Trophoblast cell (in vitro differentiated cells and primary cell): ENCODE data around the gene PRKCB.

Source experiments
- DNase-seq, 2 donors: peaks; one replicate each; pipeline ENCODE4 v3.0.0-alpha.2; 2016
- H2AFZ ChIP-seq: 2 replicates; pipeline ENCODE4 v1.6.1; 2013; ENCODE audit warnings: low read length, moderate library complexity, mild to moderate bottlenecking; ENCODE audit not compliant: insufficient read depth, poor library complexity
- H2AK5ac ChIP-seq: 2 replicates; pipeline ENCODE4 v1.6.1; 2013; ENCODE audit warnings: mild to moderate bottlenecking, low read length
- H2BK120ac ChIP-seq: 2 replicates; pipeline ENCODE4 v1.6.1; 2013; ENCODE audit warnings: low read length, mild to moderate bottlenecking, moderate library complexity; ENCODE audit not compliant: insufficient read depth, poor library complexity
- H2BK12ac ChIP-seq: 2 replicates; pipeline ENCODE4 v1.6.1; 2013; ENCODE audit warnings: mild to moderate bottlenecking, low read length, moderate library complexity
- H2BK5ac ChIP-seq: 2 replicates; pipeline ENCODE4 v1.6.1; 2013; ENCODE audit warnings: low read length, low read depth, moderate library complexity, mild to moderate bottlenecking; ENCODE audit not compliant: poor library complexity
- H3K14ac ChIP-seq: 2 replicates; pipeline ENCODE4 v1.6.1; 2013; ENCODE audit warnings: mild to moderate bottlenecking, low read length
- H3K18ac ChIP-seq: 2 replicates; pipeline ENCODE4 v1.6.1; 2013; ENCODE audit warnings: mild to moderate bottlenecking, low read length
- H3K23ac ChIP-seq: 2 replicates; pipeline ENCODE4 v1.6.1; 2013; ENCODE audit warnings: low read length
- H3K27ac ChIP-seq: 2 replicates; pipeline ENCODE4 v1.5.1; 2013; ENCODE audit warnings: low read depth, mild to moderate bottlenecking, inconsistent platforms, low read length, moderate library complexity
- H3K27me3 ChIP-seq: 2 replicates; pipeline ENCODE4 v1.6.1; 2013; ENCODE audit warnings: inconsistent platforms, mild to moderate bottlenecking, low read length, moderate library complexity; ENCODE audit not compliant: insufficient read depth
- H3K36me3 ChIP-seq, 2 experiments: 1 replicate in 1 of 2; 2 replicates in 1 of 2; pipeline ENCODE4 v1.6.1; 2013; ENCODE audit warnings: low read length in 2 of 2, mild to moderate bottlenecking in 2 of 2, moderate library complexity in 1 of 2; ENCODE audit not compliant: insufficient read depth in 2 of 2, control insufficient read depth in 1 of 2
- H3K4ac ChIP-seq: 2 replicates; pipeline ENCODE4 v1.6.1; 2013; ENCODE audit warnings: low read depth, mild to moderate bottlenecking, low read length, moderate library complexity
- H3K4me1 ChIP-seq, 2 experiments: 1 replicate in 1 of 2; 2 replicates in 1 of 2; pipeline ENCODE4 v1.6.1; 2013; ENCODE audit warnings: low read length in 2 of 2, mild to moderate bottlenecking in 2 of 2, moderate library complexity in 1 of 2; ENCODE audit not compliant: insufficient read depth in 2 of 2, control insufficient read depth in 1 of 2
- H3K4me2 ChIP-seq: 2 replicates; pipeline ENCODE4 v1.6.1; 2013; ENCODE audit warnings: inconsistent platforms, mild to moderate bottlenecking, low read length, moderate library complexity
- H3K4me3 ChIP-seq: 2 replicates; pipeline ENCODE4 v1.5.1; 2013; ENCODE audit warnings: mild to moderate bottlenecking, low read depth, low read length, inconsistent platforms
- H3K79me1 ChIP-seq: one replicate; pipeline ENCODE4 v1.6.1; 2013; ENCODE audit warnings: low read length
- H3K79me2 ChIP-seq: 2 replicates; pipeline ENCODE4 v1.6.1; 2013; ENCODE audit warnings: low read length, mild to moderate bottlenecking; ENCODE audit not compliant: control insufficient read depth, insufficient read depth, poor library complexity
- H3K9ac ChIP-seq: 2 replicates; pipeline ENCODE4 v1.6.1; 2013; ENCODE audit warnings: mild to moderate bottlenecking, low read length
- H3K9me3 ChIP-seq: 2 replicates; pipeline ENCODE4 v1.6.1; 2013; ENCODE audit warnings: low read depth, mild to moderate bottlenecking, control low read depth, inconsistent platforms, low read length; ENCODE audit not compliant: insufficient read depth
- H4K12ac ChIP-seq: 2 replicates; pipeline ENCODE4 v1.6.1; 2013; ENCODE audit warnings: low read depth, mild to moderate bottlenecking, low read length, moderate library complexity
- H4K8ac ChIP-seq: 2 replicates; pipeline ENCODE4 v1.6.1; 2013; ENCODE audit warnings: low read depth, mild to moderate bottlenecking, low read length, moderate library complexity
- H4K91ac ChIP-seq: one replicate; pipeline ENCODE4 v1.6.1; 2013; ENCODE audit warnings: low read depth, mild to moderate bottlenecking, low read length, moderate library complexity
- WGBS: extraction: QIAGEN DNeasy Blood & Tissue Kit; methylation state at CpG from one replicate; pipeline ENCODE4 v1.1.7; 2013; ENCODE audit warnings: missing lambda C conversion rate; ENCODE audit not compliant: insufficient read length, insufficient coverage; ENCODE audit errors: extremely low coverage; 5-methylcytosine and 5-hydroxymethylcytosine counted together

PRKCB gene

DNA sequence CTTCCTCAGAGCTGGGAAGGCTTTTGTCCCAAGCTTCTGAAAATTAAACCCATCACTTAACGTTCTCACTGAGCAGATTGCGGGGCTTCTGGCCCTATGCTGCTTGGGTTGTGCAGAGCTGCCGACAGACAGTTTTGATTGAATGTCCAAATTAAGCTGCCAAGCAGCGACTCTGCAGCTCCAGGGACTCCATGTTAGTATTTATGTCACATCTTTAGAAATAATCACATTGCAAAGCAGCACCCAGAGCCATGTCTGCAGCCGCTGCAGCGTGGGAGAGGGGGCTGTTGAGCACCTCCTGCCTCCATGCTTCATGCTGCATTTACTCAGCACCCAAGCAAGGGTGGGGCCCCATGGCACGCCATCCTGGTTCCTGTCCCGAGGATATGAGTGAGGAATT is 242.2 kb downstream of the PRKCB start:
- Histone ChIP-seq H2BK12ac (peak overlapping the region; percentile 78), H2BK5ac (peak overlapping the region; percentile 22), H3K9ac (no peak overlapping the region), H2AFZ (no peak overlapping the region), H3K4me3 (no peak overlapping the region), H3K36me3 (no peaks in the 10 kb centered on the region), H3K18ac (peak overlapping the region; percentile 30), H3K23ac (no peak overlapping the region), H3K4ac (no peak overlapping the region), H3K27ac (no peak overlapping the region), H3K27me3 (no peaks in the 10 kb centered on the region), H3K9me3 (no peaks in the 10 kb centered on the region), H3K79me2 (no peaks in the 10 kb centered on the region), H4K8ac (no peak overlapping the region), H4K91ac (peak overlapping the region; percentile 32), H4K12ac (no peak overlapping the region), H2AK5ac (no peak overlapping the region), H3K79me1 (peaks cover 7% of the 10 kb centered on the region), H2BK120ac (peak overlapping the region; percentile 27), H3K4me2 (no peak overlapping the region), H3K14ac (no peak overlapping the region), H3K4me1 (peaks cover 13 to 21% of the 10 kb centered on the region in 2 experiments)
- no peak for DNase-seq
- WGBS: no CpG with 5 or more reads among the region's 8 CpGs

DNA sequence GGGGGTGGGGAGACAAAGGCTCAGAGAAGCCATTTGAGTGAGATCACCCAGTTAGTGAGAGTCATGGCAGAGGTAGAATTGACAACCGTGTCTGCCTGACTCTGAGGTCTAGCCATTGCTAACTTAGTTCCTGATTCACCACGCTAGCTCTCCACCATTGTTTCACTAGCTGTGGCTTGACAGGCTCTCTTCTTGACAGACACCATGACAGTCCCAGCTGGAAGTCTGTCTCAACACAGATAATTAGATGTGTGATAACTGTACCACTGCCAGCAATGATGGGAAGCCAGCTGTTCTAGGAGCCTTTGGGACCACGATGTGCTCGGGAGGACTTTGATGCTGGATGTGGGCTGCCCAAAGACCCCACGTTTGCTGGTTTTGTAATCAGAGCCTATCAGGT is 249.9 kb downstream of the PRKCB start:
- H3K9ac ChIP-seq: no peak overlapping the region
- H3K27ac ChIP-seq: peak overlapping the region; percentile 55
- no peaks in the 10 kb centered on the region for H3K9me3 ChIP-seq
- H3K4me3 ChIP-seq: no peak overlapping the region
- peak overlapping the region; percentile 51 for H3K14ac ChIP-seq
- peak overlapping the region; percentile 84 for H2BK12ac ChIP-seq
- H3K4ac ChIP-seq: no peak overlapping the region
- H3K27me3 ChIP-seq: no peaks in the 10 kb centered on the region
- peak overlapping the region; percentile 41 for H2BK120ac ChIP-seq
- H4K91ac ChIP-seq: peak overlapping the region; percentile 88
- DNase-seq: no peak
- no peak overlapping the region for H3K18ac ChIP-seq
- H4K8ac ChIP-seq: peak overlapping the region; percentile 53
- peak overlapping the region; percentile 95 for H2BK5ac ChIP-seq
- peaks cover 16% of the 10 kb centered on the region for H3K79me1 ChIP-seq
- peak overlapping the region; percentile 77 for H2AK5ac ChIP-seq
- H3K23ac ChIP-seq: no peak overlapping the region
- H2AFZ ChIP-seq: no peak overlapping the region
- no CpG with 5 or more reads among the region's 5 CpGs for WGBS
- no peaks in the 10 kb centered on the region for H3K36me3 ChIP-seq
- no peak overlapping the region for H4K12ac ChIP-seq
- H3K4me1 ChIP-seq: peaks cover 15 to 18% of the 10 kb centered on the region in 2 experiments
- H3K79me2 ChIP-seq: no peaks in the 10 kb centered on the region
- no peak overlapping the region for H3K4me2 ChIP-seq

DNA sequence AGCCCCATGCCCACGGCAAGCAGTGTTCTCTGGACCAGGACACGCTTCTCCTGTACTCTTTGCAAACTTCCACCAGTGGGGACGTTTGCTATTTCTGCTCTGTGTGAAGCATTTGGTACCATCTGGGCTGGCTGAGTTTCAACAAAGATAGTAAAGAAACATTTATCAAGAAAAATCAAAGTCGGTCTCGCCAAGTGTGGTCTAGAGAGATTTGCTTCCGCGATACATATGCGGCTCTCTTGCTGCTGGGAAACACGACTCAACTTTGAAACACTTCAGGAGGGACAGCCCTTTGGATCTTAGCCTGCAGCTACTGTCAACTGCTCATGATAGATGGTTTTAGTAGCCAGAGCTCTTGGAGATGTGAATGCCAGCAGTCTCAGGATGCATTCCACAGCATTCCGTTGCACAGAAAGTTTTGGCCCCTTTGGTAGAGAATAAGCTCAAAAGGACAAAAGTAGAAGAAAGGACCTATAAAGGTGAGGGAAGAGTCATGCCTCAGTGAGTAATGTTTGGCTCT is 252.2 kb downstream of the PRKCB start:
- no peak overlapping the region for H3K9ac ChIP-seq
- peak overlapping the region; percentile 78 for H3K4ac ChIP-seq
- H2BK120ac ChIP-seq: peak overlapping the region; percentile 85
- peak overlapping the region; percentile 87 for H2BK12ac ChIP-seq
- H3K18ac ChIP-seq: peak overlapping the region; percentile 76
- no peaks in the 10 kb centered on the region for H3K27me3 ChIP-seq
- H3K14ac ChIP-seq: peak overlapping the region; percentile 89
- no peak overlapping the region for H3K4me3 ChIP-seq
- peaks cover 15 to 18% of the 10 kb centered on the region in 2 experiments for H3K4me1 ChIP-seq
- H3K36me3 ChIP-seq: no peaks in the 10 kb centered on the region
- peak overlapping the region; percentile 20 for H3K4me2 ChIP-seq
- H2AK5ac ChIP-seq: no peak overlapping the region
- no peak overlapping the region for H4K12ac ChIP-seq
- H3K23ac ChIP-seq: no peak overlapping the region
- peak overlapping the region; percentile 96 for H2BK5ac ChIP-seq
- H4K8ac ChIP-seq: peak overlapping the region; percentile 85
- H3K9me3 ChIP-seq: no peaks in the 10 kb centered on the region
- peak overlapping the region; percentile 83 for H4K91ac ChIP-seq
- peak overlapping the region; percentile 49 for H2AFZ ChIP-seq
- no CpG with 5 or more reads among the region's 10 CpGs for WGBS
- H3K27ac ChIP-seq: peak overlapping the region; percentile 97
- DNase-seq: no peak
- H3K79me2 ChIP-seq: no peaks in the 10 kb centered on the region
- H3K79me1 ChIP-seq: peaks cover 16% of the 10 kb centered on the region

DNA sequence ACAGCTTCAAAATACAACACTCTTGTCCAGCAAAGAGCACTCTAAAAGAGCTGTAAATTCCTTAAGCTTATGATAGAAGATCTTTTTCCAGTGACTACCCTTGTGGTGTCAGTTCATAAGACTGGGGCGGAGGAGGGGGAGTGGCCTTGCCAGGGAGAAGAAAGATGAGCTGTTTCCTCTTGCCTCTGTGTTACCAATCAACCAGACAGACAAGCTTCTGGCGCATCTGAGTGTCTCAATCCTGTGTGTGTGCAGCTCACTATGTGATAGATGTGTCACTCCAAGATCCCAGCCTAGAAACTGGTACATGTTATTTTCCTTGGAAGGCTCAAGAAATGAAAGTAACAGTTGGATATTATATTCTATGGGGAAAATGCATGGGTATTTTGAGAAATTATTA is 253.0 kb downstream of the PRKCB start:
- H3K79me2 ChIP-seq: no peaks in the 10 kb centered on the region
- H2AFZ ChIP-seq: no peak overlapping the region
- no peak overlapping the region for H3K18ac ChIP-seq
- no peaks in the 10 kb centered on the region for H3K9me3 ChIP-seq
- no peak overlapping the region for H3K14ac ChIP-seq
- H3K79me1 ChIP-seq: peaks cover 16% of the 10 kb centered on the region
- H3K4me1 ChIP-seq: peaks cover 15 to 18% of the 10 kb centered on the region in 2 experiments
- DNase-seq: no peak
- no peaks in the 10 kb centered on the region for H3K36me3 ChIP-seq
- H3K27me3 ChIP-seq: no peaks in the 10 kb centered on the region
- H3K4ac ChIP-seq: no peak overlapping the region
- no peak overlapping the region for H2BK120ac ChIP-seq
- H4K91ac ChIP-seq: peak overlapping the region; percentile 81
- H2AK5ac ChIP-seq: no peak overlapping the region
- H3K9ac ChIP-seq: no peak overlapping the region
- H4K8ac ChIP-seq: no peak overlapping the region
- no peak overlapping the region for H3K4me3 ChIP-seq
- peak overlapping the region; percentile 76 for H2BK5ac ChIP-seq
- H3K23ac ChIP-seq: no peak overlapping the region
- no peak overlapping the region for H4K12ac ChIP-seq
- H3K4me2 ChIP-seq: no peak overlapping the region
- WGBS: no CpG with 5 or more reads among the region's 2 CpGs
- H2BK12ac ChIP-seq: no peak overlapping the region
- peak overlapping the region; percentile 97 for H3K27ac ChIP-seq
